ENCODE data around the gene ERBB2. TPM values are rescaled to one million over a fixed set of nuclear protein-coding genes. Genes with fewer than 3 reads are reported as not detected.

ERBB2 gene
- total and polyA plus RNA-seq, 2 of the 13 experiments (the other 11 are each of a cell fraction or from before 2014, with no cell fraction given): 57.7 to 64.1 TPM

- no peak for TF ChIP-seq SNAPC4 (CRISPR knock-in tag; IDR thresholded peaks at IDR 0.05)
- TF ChIP-seq PRDM10 (CRISPR knock-in tag; IDR thresholded peaks at IDR 0.05; ENCODE audit: low read depth): peak; percentile 96
- TF ChIP-seq MTA3 (CRISPR knock-in tag; IDR thresholded peaks at IDR 0.05): no peak
- 0 out of 2 replicates have a peak, but pooled peaks have one; percentile 14 for TF ChIP-seq HES4 (CRISPR knock-in tag; IDR thresholded peaks at IDR 0.05; ENCODE audit: borderline replicate concordance)
- no peak for TF ChIP-seq MLXIP (CRISPR knock-in tag; IDR thresholded peaks at IDR 0.05; ENCODE audit: borderline replicate concordance)
- TF ChIP-seq SOX6 (IDR thresholded peaks at IDR 0.05): no peak
- TF ChIP-seq SOX6 (CRISPR knock-in tag; IDR thresholded peaks at IDR 0.05): peak; percentile 82
- no peak for TF ChIP-seq ZNF598 (CRISPR knock-in tag; IDR thresholded peaks at IDR 0.05; ENCODE audit: borderline replicate concordance)
- TF ChIP-seq HOXA7 (CRISPR knock-in tag; IDR thresholded peaks at IDR 0.05): no peak
- TF ChIP-seq PHB2 (IDR thresholded peaks at IDR 0.05; ENCODE audit: partially characterized antibody): no peak
- TF ChIP-seq MED1 (CRISPR knock-in tag; IDR thresholded peaks at IDR 0.05): peak; percentile 62
- TF ChIP-seq ZNF652 (CRISPR knock-in tag; IDR thresholded peaks at IDR 0.05; ENCODE audit: borderline replicate concordance, low read depth): peak; percentile 55; the same call in 1 of the 2 replicates
- TF ChIP-seq PBX3 (CRISPR knock-in tag; IDR thresholded peaks at IDR 0.05; ENCODE audit: borderline replicate concordance): no peak
- no peak for TF ChIP-seq ZNF883 (CRISPR knock-in tag; IDR thresholded peaks at IDR 0.05; ENCODE audit: not compliant biosample characterization)
These were observed 3.3 kb downstream of the ERBB2 start (continued) for GRCh38 chr17:39702901-39703893.
